ENCODE data around the gene FFAR2. TPM values are rescaled to one million over a fixed set of nuclear protein-coding genes. Genes with fewer than 3 reads are reported as not detected.

Gene FFAR2
- total and polyA plus RNA-seq, 2 donors (not counting 3 experiments of a cell fraction or from before 2014, with no cell fraction given), result not detected

DNA sequence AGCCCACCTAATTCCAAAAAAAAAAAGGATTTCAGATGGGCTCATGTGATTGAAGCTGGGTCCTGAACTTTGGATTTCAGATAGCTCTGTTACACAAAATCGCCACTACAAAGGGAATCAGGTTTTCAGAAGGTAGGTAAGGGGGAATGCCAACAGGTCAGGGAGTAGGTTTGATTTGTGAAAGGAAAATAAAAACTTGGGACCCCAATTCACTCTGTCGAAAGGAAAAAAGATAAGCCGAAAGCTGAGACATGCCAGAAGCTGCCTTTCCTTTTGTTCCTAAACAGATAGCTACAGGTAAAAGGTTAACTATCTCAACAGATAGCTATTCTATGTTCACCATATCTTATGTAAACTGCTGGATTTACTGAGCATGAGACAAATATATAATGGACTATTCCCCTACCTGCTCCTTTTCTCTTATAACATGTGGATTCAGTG is 38.2 kb downstream of the FFAR2 start:
- DNase-seq (ENCODE audit: low read depth, low spot score), result no peak

More for the DNA sequence above, 38.2 kb downstream of the FFAR2 start:
- Histone ChIP-seq H3K4me1 (ENCODE audit: control insufficient read depth, extremely low read depth, insufficient read depth, low read length) (no peaks in the 10 kb centered on the region), H3K27me3 (ENCODE audit: control insufficient read depth in 2 of 2, insufficient read depth in 2 of 2, low read length in 2 of 2) (no peaks in the 10 kb centered on the region), H3K9me1 (replicated peaks; ENCODE audit: control insufficient read depth, extremely low read depth, insufficient read depth, low read length) (no peaks in the 10 kb centered on the region), H3K4me2 (ENCODE audit: insufficient read depth, low read length) (no peak overlapping the region), H3K79me2 (ENCODE audit: control insufficient read depth, insufficient read depth, low read length) (no peaks in the 10 kb centered on the region), H3K9ac (replicated peaks; ENCODE audit: extremely low read depth, insufficient read depth, low read length) (no peak overlapping the region), H3K27ac (ENCODE audit: insufficient read depth, low read depth, low read length) (no peak overlapping the region), H2AFZ (ENCODE audit: low read depth, low read length) (no peak overlapping the region), H3K4me3 (replicated peaks in 1 of 3; ENCODE audit: insufficient read depth in 1 of 3, low read depth in 1 of 3, low read length in 3 of 3) (no peak overlapping the region), H3K9me3 (replicated peaks; ENCODE audit: control insufficient read depth, insufficient read depth, low read length) (no peaks in the 10 kb centered on the region), H3K36me3 (ENCODE audit: control insufficient read depth in 2 of 2, extremely low read depth in 1 of 2, insufficient read depth in 2 of 2, low read length in 2 of 2) (no peaks in the 10 kb centered on the region), H4K20me1 (replicated peaks; ENCODE audit: control insufficient read depth, extremely low read depth, insufficient read depth, low read length) (no peaks in the 10 kb centered on the region)
- dilution Hi-C loops (cut with MboI; ENCODE audit: extremely low pct_ligation_motif_present, low sequenced_read_pairs) (no loop called here), intact Hi-C loops (cut with micrococcal nuclease) (no loop called here)
- no TSS peak for BruUV-seq (replicated peaks)
- CTCF ChIA-PET, result interaction anchor here (1.6 to 3.0 kb wide), 3 partner anchors 9 to 133 kb away, joined by 3 to 21 read pairs (median 6); no protein-coding TSS in a partner anchor
- POLR2A ChIA-PET, result no interaction called here
- no peak for TF ChIP-seq GATA2 (IDR thresholded peaks at IDR 0.05; ENCODE audit: insufficient read depth, insufficient read length, low read depth, low read length)
- no peak for TF ChIP-seq FOS (IDR thresholded peaks at IDR 0.05; ENCODE audit: borderline replicate concordance, insufficient read depth, low read length)
- TF ChIP-seq MYC (IDR thresholded peaks at IDR 0.05; ENCODE audit: low read depth, low read length), result no peak
- TF ChIP-seq, protein P1, sequence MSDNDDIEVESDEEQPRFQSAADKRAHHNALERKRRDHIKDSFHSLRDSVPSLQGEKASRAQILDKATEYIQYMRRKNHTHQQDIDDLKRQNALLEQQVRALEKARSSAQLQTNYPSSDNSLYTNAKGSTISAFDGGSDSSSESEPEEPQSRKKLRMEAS (IDR thresholded peaks at IDR 0.05; ENCODE audit: insufficient read depth, insufficient read length), result no peak
- no peak for TF ChIP-seq POLR2A (IDR thresholded peaks at IDR 0.05; ENCODE audit: low read depth, low read length)
- TF ChIP-seq, protein P2, sequence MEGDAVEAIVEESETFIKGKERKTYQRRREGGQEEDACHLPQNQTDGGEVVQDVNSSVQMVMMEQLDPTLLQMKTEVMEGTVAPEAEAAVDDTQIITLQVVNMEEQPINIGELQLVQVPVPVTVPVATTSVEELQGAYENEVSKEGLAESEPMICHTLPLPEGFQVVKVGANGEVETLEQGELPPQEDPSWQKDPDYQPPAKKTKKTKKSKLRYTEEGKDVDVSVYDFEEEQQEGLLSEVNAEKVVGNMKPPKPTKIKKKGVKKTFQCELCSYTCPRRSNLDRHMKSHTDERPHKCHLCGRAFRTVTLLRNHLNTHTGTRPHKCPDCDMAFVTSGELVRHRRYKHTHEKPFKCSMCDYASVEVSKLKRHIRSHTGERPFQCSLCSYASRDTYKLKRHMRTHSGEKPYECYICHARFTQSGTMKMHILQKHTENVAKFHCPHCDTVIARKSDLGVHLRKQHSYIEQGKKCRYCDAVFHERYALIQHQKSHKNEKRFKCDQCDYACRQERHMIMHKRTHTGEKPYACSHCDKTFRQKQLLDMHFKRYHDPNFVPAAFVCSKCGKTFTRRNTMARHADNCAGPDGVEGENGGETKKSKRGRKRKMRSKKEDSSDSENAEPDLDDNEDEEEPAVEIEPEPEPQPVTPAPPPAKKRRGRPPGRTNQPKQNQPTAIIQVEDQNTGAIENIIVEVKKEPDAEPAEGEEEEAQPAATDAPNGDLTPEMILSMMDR (IDR thresholded peaks at IDR 0.05; ENCODE audit: extremely low read depth in 1 of 2, insufficient read depth in 1 of 2, low read depth in 1 of 2, low read length in 2 of 2), result no peak
- no peak for TF ChIP-seq EZH2 (IDR thresholded peaks at IDR 0.05; ENCODE audit: borderline replicate concordance, low read depth, low read length, severe bottlenecking)
- TF ChIP-seq JUN (IDR thresholded peaks at IDR 0.05; ENCODE audit: borderline replicate concordance, insufficient read depth, insufficient read length, low read depth), result no peak
- TF ChIP-seq POLR2AphosphoS5 (IDR thresholded peaks at IDR 0.05; ENCODE audit: insufficient read depth, low read depth, low read length), result no peak
- FAIRE-seq, result no peak
